ENCODE data around the gene PTPRS. TPM values are rescaled to one million over a fixed set of nuclear protein-coding genes. Genes with fewer than 3 reads are reported as not detected.

The PTPRS gene
- total and polyA plus RNA-seq, 2 of the 13 experiments (the other 11 are each of a cell fraction or from before 2014, with no cell fraction given), result 32.7 to 43.9 TPM

GRCh38 chr19:5345895-5346386 is 5.3 kb upstream of the PTPRS start (continued):
- TF ChIP-seq ZMYM3 (CRISPR knock-in tag; IDR thresholded peaks at IDR 0.05) (peak; percentile 41; the same call in 1 of the 2 replicates), DMAP1 (CRISPR knock-in tag; IDR thresholded peaks at IDR 0.05) (no peak), PAXIP1 (CRISPR knock-in tag; conservative IDR thresholded peaks at IDR 0.05) (0 out of 2 replicates have a peak, but pooled peaks have one; percentile 28), ZNF614 (CRISPR knock-in tag; IDR thresholded peaks at IDR 0.05; ENCODE audit: borderline replicate concordance) (no peak), ZNF276 (CRISPR knock-in tag; IDR thresholded peaks at IDR 0.05; ENCODE audit: low read depth) (no peak), TCF7L2 (IDR thresholded peaks at IDR 0.05; ENCODE audit: low read depth, low read length) (no peak), JARID2 (CRISPR knock-in tag; IDR thresholded peaks at IDR 0.05; ENCODE audit: insufficient replicate concordance) (no peak), ZNF432 (CRISPR knock-in tag; IDR thresholded peaks at IDR 0.05; ENCODE audit: borderline replicate concordance) (no peak), THAP11 (CRISPR knock-in tag; IDR thresholded peaks at IDR 0.05) (no peak), ZNF205 (CRISPR knock-in tag; IDR thresholded peaks at IDR 0.05) (no peak; the same call in 1 of the 2 replicates), SP4 (CRISPR knock-in tag; IDR thresholded peaks at IDR 0.05) (no peak), FOSL2 (CRISPR knock-in tag; IDR thresholded peaks at IDR 0.05) (peak; percentile 91), ZNF260 (CRISPR knock-in tag; IDR thresholded peaks at IDR 0.05; ENCODE audit: borderline replicate concordance, low read depth) (no peak), ZKSCAN8 (CRISPR knock-in tag; IDR thresholded peaks at IDR 0.05; ENCODE audit: borderline replicate concordance) (no peak), AKAP8 (CRISPR knock-in tag; IDR thresholded peaks at IDR 0.05) (no peak), CEBPZ (IDR thresholded peaks at IDR 0.05; ENCODE audit: low read length) (no peak), ZNF468 (CRISPR knock-in tag; IDR thresholded peaks at IDR 0.05) (no peak), RCOR2 (CRISPR knock-in tag; IDR thresholded peaks at IDR 0.05) (0 out of 2 replicates have a peak, but pooled peaks have one; percentile 27), ZBTB7A (CRISPR knock-in tag; IDR thresholded peaks at IDR 0.05) (no peak), RBFOX2 (IDR thresholded peaks at IDR 0.05; ENCODE audit: low read depth, low read length) (no peak), HDAC1 (CRISPR knock-in tag; IDR thresholded peaks at IDR 0.05) (no peak; the same call in 1 of the 2 replicates)

All from HepG2 (cell line).